Measurements from ENCODE around the gene KRT6A. TPM values are rescaled to one million over a fixed set of nuclear protein-coding genes. Genes with fewer than 3 reads are reported as not detected.

Gene KRT6A
- total and polyA plus RNA-seq, 9 of the 15 experiments (the other 6 are each of a cell fraction or from before 2014, with no cell fraction given) = 0.26 TPM; not detected in 8

GRCh38 chr12:52534482-52534881, 41.4 kb upstream of the KRT6A start (continued):
- no peak for TF ChIP-seq KDM1A (IDR thresholded peaks at IDR 0.05)
- no peak for TF ChIP-seq ZBTB1 (CRISPR knock-in tag; IDR thresholded peaks at IDR 0.05; ENCODE audit: borderline replicate concordance, low read depth)
- TF ChIP-seq GABPB1 (CRISPR knock-in tag; IDR thresholded peaks at IDR 0.05) = no peak
- no peak for TF ChIP-seq HIVEP1 (CRISPR knock-in tag; IDR thresholded peaks at IDR 0.05)
- TF ChIP-seq GMEB1 (CRISPR knock-in tag; IDR thresholded peaks at IDR 0.05) = no peak
- TF ChIP-seq RREB1 (CRISPR knock-in tag; IDR thresholded peaks at IDR 0.05) = no peak
- peak; percentile 76 for TF ChIP-seq BHLHE40 (IDR thresholded peaks at IDR 0.05; ENCODE audit: low read length)
- TF ChIP-seq MED1 (CRISPR knock-in tag; IDR thresholded peaks at IDR 0.05; ENCODE audit: borderline replicate concordance) = no peak
- TF ChIP-seq SAFB (IDR thresholded peaks at IDR 0.05; ENCODE audit: borderline replicate concordance, low read depth, low read length) = no peak
- TF ChIP-seq IFI16 (CRISPR knock-in tag; IDR thresholded peaks at IDR 0.05) = no peak
- no peak for TF ChIP-seq DEAF1 (CRISPR knock-in tag; IDR thresholded peaks at IDR 0.05)
- TF ChIP-seq HNRNPL (IDR thresholded peaks at IDR 0.05; ENCODE audit: low read depth, low read length) = no peak
- TF ChIP-seq RAD21 (CRISPR knock-in tag; conservative IDR thresholded peaks at IDR 0.05 in 1 of 2, IDR thresholded peaks at IDR 0.05 in 1 of 2) = peak in 1 of 2 experiments; percentile 28; a peak in 2 of 4 replicates
- TF ChIP-seq CBFB (CRISPR knock-in tag; IDR thresholded peaks at IDR 0.05) = no peak
- no peak for TF ChIP-seq ZHX1 (conservative IDR thresholded peaks at IDR 0.05; ENCODE audit: low read length)
- TF ChIP-seq POU5F1 (IDR thresholded peaks at IDR 0.05; ENCODE audit: borderline replicate concordance, low read depth, low read length, partially characterized antibody) = no peak
- TF ChIP-seq NCOA6 (IDR thresholded peaks at IDR 0.05) = no peak
